HFFc6 (cell line): ENCODE data around the gene RNF213. TPM values are rescaled to one million over a fixed set of nuclear protein-coding genes. Genes with fewer than 3 reads are reported as not detected.

ENCODE experiments used
- DNase-seq: peaks from one replicate; pipeline ENCODE4 v3.0.0-alpha.2; 2018
- H3K27ac Mint-ChIP-seq: 2 replicates; pipeline ENCODE4 v1.8.0; 2020; ENCODE audit warnings: mild to moderate bottlenecking, mixed read lengths
- H3K27me3 Mint-ChIP-seq: 2 replicates; pipeline ENCODE4 v1.8.0; 2021; ENCODE audit warnings: mild to moderate bottlenecking, moderate library complexity, mixed read lengths; ENCODE audit not compliant: insufficient read depth
- H3K36me3 Mint-ChIP-seq: 2 replicates; pipeline ENCODE4 v1.8.0; 2021; ENCODE audit warnings: low read depth, mixed read lengths
- H3K4me1 Mint-ChIP-seq: 2 replicates; pipeline ENCODE4 v1.8.0; 2020; ENCODE audit warnings: low read depth, mixed read lengths
- H3K4me3 Mint-ChIP-seq: 2 replicates; pipeline ENCODE4 v1.8.0; 2020; ENCODE audit warnings: mild to moderate bottlenecking, moderate library complexity, mixed read lengths
- H3K9me3 Mint-ChIP-seq: 2 replicates; pipeline ENCODE4 v1.8.0; 2020; ENCODE audit warnings: mild to moderate bottlenecking, mixed read lengths
- total RNA-seq, 6 experiments: library from RNA; stranded (reverse); fragmentation: NEBNext Ultra II Directional; extraction: Animal tissue kit (Norgen Biotek cat#: 25700); gene quantifications; 2 replicates in 1 of 6; 3 replicates in 5 of 6; pipeline ENCODE4 v1.2.3, GENCODE V29; 2021
- TF ChIP-seq, protein P1 (sequence below): fragments of 200-600 bp; sonication (generic); IDR thresholded peaks from 2 replicates; pipeline ENCODE4 v1.5.0; 2021; ENCODE audit warnings: antibody characterized with exemption, mild to moderate bottlenecking

Gene RNF213
- total RNA-seq, 6 experiments from 2014 or later: 42.0 to 51.6 (median 48.3) TPM

DNA sequence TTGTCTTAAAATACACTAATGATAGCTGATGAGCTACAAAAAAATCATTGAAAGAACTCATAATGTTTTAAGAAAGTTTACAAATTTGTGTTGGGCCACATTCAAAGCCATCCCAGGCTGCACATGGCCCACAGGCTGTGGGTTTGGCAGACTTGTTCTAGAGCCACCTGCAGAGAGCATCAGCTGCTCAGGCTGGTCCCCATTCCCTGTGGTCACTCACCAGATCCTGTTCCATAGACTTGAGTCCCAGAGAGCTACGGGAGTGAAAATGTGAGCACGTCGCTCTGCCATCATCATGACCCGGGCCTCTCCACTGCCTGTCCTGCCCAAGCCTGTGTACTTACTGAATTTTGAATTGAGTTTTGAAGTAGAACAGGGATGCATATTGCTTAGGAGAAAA, 33.5 kb upstream of the RNF213 start:
- TF ChIP-seq, protein P1, sequence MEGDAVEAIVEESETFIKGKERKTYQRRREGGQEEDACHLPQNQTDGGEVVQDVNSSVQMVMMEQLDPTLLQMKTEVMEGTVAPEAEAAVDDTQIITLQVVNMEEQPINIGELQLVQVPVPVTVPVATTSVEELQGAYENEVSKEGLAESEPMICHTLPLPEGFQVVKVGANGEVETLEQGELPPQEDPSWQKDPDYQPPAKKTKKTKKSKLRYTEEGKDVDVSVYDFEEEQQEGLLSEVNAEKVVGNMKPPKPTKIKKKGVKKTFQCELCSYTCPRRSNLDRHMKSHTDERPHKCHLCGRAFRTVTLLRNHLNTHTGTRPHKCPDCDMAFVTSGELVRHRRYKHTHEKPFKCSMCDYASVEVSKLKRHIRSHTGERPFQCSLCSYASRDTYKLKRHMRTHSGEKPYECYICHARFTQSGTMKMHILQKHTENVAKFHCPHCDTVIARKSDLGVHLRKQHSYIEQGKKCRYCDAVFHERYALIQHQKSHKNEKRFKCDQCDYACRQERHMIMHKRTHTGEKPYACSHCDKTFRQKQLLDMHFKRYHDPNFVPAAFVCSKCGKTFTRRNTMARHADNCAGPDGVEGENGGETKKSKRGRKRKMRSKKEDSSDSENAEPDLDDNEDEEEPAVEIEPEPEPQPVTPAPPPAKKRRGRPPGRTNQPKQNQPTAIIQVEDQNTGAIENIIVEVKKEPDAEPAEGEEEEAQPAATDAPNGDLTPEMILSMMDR: no peak
- Mint-ChIP-seq H3K4me1 (no peaks in the 10 kb centered on the region), H3K27ac (no peak overlapping the region), H3K4me3 (no peak overlapping the region), H3K36me3 (peaks cover 22% of the 10 kb centered on the region), H3K27me3 (no peaks in the 10 kb centered on the region; the same call in none of the 2 replicates), H3K9me3 (peaks cover 7% of the 10 kb centered on the region; the same call in 1 of the 2 replicates)
- no peak for DNase-seq

- H3K36me3 Mint-ChIP-seq: peaks cover 27% of the 10 kb centered on the region
- no peaks in the 10 kb centered on the region; the same call in none of the 2 replicates for H3K27me3 Mint-ChIP-seq
- DNase-seq: no peak
- H3K4me1 Mint-ChIP-seq: no peaks in the 10 kb centered on the region
- TF ChIP-seq, protein P1: no peak
- H3K9me3 Mint-ChIP-seq: peaks cover 12% of the 10 kb centered on the region
- H3K27ac Mint-ChIP-seq: no peak overlapping the region
- no peak overlapping the region for H3K4me3 Mint-ChIP-seq
Observed at GRCh38 chr17:80227666-80228065, 33.0 kb upstream of the RNF213 start.

- H3K27ac Mint-ChIP-seq: no peak overlapping the region
- H3K9me3 Mint-ChIP-seq: peaks cover 18% of the 10 kb centered on the region
Observed at GRCh38 chr17:80228477-80228876, 32.2 kb upstream of the RNF213 start.

DNA sequence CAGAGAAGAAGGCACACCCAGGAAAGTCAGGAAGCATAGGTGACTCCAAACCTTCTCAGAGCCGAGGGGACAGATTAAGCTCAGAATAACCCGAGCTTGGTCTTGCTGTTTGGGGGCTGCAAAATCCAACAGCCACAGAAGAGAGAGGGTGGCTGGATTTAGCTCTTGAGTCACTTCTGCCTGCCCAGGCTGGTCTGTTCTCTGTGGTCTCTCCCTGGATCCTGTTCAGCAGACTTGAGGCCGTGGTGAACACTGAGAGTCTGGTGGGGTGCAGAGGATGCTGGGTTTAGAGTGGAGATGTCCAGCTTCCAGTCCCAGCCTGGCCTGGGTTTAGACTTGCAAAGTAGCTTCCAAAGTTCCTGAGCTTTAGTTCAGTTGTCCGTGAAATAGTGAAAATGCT, 31.6 kb upstream of the RNF213 start:
- TF ChIP-seq, protein P1: no peak
- H3K9me3 Mint-ChIP-seq: peaks cover 22% of the 10 kb centered on the region
- no peaks in the 10 kb centered on the region for H3K4me1 Mint-ChIP-seq
- H3K27me3 Mint-ChIP-seq: no peaks in the 10 kb centered on the region; the same call in 1 of the 2 replicates
- H3K36me3 Mint-ChIP-seq: peaks cover 38% of the 10 kb centered on the region
- no peak for DNase-seq
- H3K4me3 Mint-ChIP-seq: no peak overlapping the region
- H3K27ac Mint-ChIP-seq: no peak overlapping the region

More at GRCh38 chr17:80228477-80228876, 32.2 kb upstream of the RNF213 start:
- DNase-seq: no peak
- Mint-ChIP-seq H3K36me3 (peaks cover 33% of the 10 kb centered on the region), H3K27me3 (no peaks in the 10 kb centered on the region; the same call in 1 of the 2 replicates), H3K4me3 (no peak overlapping the region), H3K4me1 (no peaks in the 10 kb centered on the region)
- TF ChIP-seq, protein P1: no peak

DNA sequence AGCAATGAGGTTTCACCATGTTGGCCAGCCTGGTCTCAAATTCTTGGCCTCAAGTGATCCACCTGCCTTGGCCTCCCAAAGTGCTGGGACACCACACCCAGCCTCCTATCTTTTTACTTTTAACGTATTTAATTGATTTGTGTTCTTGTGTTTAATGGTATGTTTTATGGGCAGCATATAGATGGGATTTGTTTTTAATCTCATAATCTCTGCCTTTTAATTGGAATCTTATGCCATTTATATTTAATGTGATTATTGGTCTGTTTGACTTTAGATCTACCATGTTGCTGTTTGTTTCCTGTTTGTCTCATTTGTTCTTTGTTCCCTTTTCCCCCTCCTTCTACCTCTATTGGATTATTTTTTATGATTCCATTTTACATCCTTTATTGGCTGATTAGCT, 28.2 kb upstream of the RNF213 start:
- TF ChIP-seq, protein P1: no peak
- Mint-ChIP-seq H3K27me3 (no peaks in the 10 kb centered on the region; the same call in 1 of the 2 replicates), H3K4me3 (no peak overlapping the region), H3K27ac (no peak overlapping the region), H3K4me1 (no peaks in the 10 kb centered on the region), H3K36me3 (peaks cover 56% of the 10 kb centered on the region), H3K9me3 (peaks cover 29% of the 10 kb centered on the region)
- DNase-seq: no peak

GRCh38 chr17:80233202-80233601, 27.4 kb upstream of the RNF213 start:
- DNase-seq: no peak
- Mint-ChIP-seq H3K4me1 (no peaks in the 10 kb centered on the region), H3K4me3 (no peak overlapping the region), H3K9me3 (peaks cover 29% of the 10 kb centered on the region), H3K36me3 (peaks cover 62% of the 10 kb centered on the region), H3K27ac (no peak overlapping the region), H3K27me3 (no peaks in the 10 kb centered on the region; the same call in 1 of the 2 replicates)
- TF ChIP-seq, protein P1: no peak
